ENCODE results near the gene TNFRSF6B.

The TNFRSF6B gene

DNA sequence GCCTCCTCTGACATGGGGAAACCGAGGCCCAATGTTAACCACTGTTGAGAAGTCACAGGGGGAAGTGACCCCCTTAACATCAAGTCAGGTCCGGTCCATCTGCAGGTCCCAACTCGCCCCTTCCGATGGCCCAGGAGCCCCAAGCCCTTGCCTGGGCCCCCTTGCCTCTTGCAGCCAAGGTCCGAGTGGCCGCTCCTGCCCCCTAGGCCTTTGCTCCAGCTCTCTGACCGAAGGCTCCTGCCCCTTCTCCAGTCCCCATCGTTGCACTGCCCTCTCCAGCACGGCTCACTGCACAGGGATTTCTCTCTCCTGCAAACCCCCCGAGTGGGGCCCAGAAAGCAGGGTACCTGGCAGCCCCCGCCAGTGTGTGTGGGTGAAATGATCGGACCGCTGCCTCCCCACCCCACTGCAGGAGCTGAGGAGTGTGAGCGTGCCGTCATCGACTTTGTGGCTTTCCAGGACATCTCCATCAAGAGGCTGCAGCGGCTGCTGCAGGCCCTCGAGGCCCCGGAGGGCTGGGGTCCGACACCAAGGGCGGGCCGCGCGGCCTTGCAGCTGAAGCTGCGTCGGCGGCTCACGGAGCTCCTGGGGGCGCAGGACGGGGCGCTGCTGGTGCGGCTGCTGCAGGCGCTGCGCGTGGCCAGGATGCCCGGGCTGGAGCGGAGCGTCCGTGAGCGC lies 1.6 kb downstream of the TNFRSF6B start:
- no peak for DNase-seq (ENCODE audit: low read depth in 1 of 2, low spot score in 1 of 2)

DNA sequence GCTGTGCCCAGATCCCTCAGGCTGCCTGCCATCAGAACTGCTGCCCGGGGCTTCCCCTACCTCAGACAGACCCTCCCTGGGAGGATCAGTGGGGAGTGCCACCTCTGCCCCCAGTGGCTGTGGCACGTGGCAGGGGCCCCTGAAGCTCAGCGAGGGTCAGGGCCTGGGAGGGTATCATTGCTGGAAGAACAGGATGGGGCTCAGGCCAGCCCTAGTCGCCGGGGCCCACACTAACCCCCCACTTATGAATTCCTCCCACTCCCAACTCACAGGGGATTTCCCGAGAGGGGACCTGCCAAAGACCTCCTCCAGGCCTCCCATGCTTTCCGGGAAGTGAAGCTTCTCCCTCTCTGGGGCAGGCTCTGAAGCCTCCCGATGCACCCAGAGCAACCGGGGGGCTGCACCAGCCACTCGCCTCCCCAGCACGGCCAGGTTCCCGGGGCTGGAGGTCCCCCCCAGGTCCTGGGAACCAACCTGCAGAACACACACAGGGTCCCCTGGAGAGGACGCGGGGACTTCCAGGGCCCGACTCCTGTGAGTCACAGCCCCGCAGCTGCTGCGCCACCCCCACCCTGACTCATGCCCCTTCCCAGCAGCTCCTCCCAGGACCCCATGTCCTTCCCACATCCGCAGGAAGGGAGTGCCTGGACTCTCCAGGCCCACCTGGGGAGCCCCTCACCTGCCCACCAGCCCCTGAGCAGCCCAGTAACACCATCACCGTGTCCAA lies 2.5 kb downstream of the TNFRSF6B start:
- no peak for TF ChIP-seq GABPA (IDR thresholded peaks at IDR 0.05; ENCODE audit: low read depth)
- no peak for TF ChIP-seq SPI1 (IDR thresholded peaks at IDR 0.05; ENCODE audit: borderline replicate concordance, low read depth)
- TF ChIP-seq, protein P1, sequence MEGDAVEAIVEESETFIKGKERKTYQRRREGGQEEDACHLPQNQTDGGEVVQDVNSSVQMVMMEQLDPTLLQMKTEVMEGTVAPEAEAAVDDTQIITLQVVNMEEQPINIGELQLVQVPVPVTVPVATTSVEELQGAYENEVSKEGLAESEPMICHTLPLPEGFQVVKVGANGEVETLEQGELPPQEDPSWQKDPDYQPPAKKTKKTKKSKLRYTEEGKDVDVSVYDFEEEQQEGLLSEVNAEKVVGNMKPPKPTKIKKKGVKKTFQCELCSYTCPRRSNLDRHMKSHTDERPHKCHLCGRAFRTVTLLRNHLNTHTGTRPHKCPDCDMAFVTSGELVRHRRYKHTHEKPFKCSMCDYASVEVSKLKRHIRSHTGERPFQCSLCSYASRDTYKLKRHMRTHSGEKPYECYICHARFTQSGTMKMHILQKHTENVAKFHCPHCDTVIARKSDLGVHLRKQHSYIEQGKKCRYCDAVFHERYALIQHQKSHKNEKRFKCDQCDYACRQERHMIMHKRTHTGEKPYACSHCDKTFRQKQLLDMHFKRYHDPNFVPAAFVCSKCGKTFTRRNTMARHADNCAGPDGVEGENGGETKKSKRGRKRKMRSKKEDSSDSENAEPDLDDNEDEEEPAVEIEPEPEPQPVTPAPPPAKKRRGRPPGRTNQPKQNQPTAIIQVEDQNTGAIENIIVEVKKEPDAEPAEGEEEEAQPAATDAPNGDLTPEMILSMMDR (IDR thresholded peaks at IDR 0.05; ENCODE audit: insufficient read depth, low read length), result no peak
- TF ChIP-seq, protein P2, sequence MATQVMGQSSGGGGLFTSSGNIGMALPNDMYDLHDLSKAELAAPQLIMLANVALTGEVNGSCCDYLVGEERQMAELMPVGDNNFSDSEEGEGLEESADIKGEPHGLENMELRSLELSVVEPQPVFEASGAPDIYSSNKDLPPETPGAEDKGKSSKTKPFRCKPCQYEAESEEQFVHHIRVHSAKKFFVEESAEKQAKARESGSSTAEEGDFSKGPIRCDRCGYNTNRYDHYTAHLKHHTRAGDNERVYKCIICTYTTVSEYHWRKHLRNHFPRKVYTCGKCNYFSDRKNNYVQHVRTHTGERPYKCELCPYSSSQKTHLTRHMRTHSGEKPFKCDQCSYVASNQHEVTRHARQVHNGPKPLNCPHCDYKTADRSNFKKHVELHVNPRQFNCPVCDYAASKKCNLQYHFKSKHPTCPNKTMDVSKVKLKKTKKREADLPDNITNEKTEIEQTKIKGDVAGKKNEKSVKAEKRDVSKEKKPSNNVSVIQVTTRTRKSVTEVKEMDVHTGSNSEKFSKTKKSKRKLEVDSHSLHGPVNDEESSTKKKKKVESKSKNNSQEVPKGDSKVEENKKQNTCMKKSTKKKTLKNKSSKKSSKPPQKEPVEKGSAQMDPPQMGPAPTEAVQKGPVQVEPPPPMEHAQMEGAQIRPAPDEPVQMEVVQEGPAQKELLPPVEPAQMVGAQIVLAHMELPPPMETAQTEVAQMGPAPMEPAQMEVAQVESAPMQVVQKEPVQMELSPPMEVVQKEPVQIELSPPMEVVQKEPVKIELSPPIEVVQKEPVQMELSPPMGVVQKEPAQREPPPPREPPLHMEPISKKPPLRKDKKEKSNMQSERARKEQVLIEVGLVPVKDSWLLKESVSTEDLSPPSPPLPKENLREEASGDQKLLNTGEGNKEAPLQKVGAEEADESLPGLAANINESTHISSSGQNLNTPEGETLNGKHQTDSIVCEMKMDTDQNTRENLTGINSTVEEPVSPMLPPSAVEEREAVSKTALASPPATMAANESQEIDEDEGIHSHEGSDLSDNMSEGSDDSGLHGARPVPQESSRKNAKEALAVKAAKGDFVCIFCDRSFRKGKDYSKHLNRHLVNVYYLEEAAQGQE (IDR thresholded peaks at IDR 0.05; ENCODE audit: insufficient replicate concordance, low read depth), result no peak
- no peak for TF ChIP-seq POLR2AphosphoS5 (IDR thresholded peaks at IDR 0.05; ENCODE audit: low read depth)
- DNase-seq (ENCODE audit: low read depth in 1 of 2, low spot score in 1 of 2), result no peak
- Histone ChIP-seq H3K4me3 (replicated peaks; ENCODE audit: insufficient read depth, low read length) (no peak overlapping the region), H3K27me3 (ENCODE audit: insufficient read depth, poor library complexity, severe bottlenecking) (no peaks in the 10 kb centered on the region), H3K27ac (replicated peaks) (no peak overlapping the region)

More for the DNA sequence above, 1.6 kb downstream of the TNFRSF6B start:
- H3K27me3 ChIP-seq (ENCODE audit: insufficient read depth, poor library complexity, severe bottlenecking), result no peaks in the 10 kb centered on the region
- H3K4me3 ChIP-seq (replicated peaks; ENCODE audit: insufficient read depth, low read length), result no peak overlapping the region
- TF ChIP-seq, protein P2 (IDR thresholded peaks at IDR 0.05; ENCODE audit: insufficient replicate concordance, low read depth), result no peak
- TF ChIP-seq POLR2AphosphoS5 (IDR thresholded peaks at IDR 0.05; ENCODE audit: low read depth), result peak; percentile 44; the same call in 1 of the 2 replicates
- no peak overlapping the region for H3K27ac ChIP-seq (replicated peaks)

DNA sequence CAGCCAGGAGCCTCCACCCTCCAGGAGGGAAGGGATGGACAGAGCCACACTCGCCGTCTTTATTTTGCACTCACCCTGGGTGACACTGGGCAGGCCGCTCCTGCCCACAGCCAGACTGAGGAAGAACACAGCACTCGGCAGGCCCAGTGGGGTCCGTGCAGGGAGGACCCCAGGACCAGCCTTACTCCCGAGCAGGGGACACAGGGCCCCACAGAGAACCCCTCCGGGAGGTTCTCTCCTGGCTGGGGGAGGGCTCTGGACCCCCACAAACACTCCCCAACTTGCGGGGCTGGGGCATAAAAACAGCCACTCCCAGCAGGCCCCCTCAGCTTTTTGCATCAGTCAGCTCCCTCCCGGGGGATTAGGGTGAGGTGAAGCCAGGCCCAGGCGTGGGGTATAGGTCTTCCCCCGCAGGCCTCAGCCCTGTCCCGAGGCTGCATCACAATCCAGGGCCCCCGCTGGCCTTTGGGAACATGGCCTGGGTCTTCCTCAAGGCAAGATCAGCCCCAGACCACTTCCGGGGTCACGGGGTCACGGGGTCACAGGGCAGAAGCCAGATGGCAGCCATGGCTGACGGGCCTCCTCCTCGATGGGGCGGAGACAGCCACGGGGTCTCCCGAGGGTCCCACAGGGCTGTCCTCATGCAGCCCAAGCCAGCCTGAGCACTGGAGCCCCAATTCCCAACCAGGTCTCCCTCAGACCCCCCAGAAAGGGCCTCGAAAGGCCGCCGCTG lies 3.2 kb downstream of the TNFRSF6B start:
- DNase-seq (ENCODE audit: low read depth in 1 of 2, low spot score in 1 of 2), result no peak
- Histone ChIP-seq H3K4me3 (replicated peaks; ENCODE audit: insufficient read depth, low read length) (no peak overlapping the region), H3K27ac (replicated peaks) (no peak overlapping the region)

More for the DNA sequence above, 3.2 kb downstream of the TNFRSF6B start:
- no peaks in the 10 kb centered on the region for H3K27me3 ChIP-seq (ENCODE audit: insufficient read depth, poor library complexity, severe bottlenecking)
- TF ChIP-seq POLR2AphosphoS5 (IDR thresholded peaks at IDR 0.05; ENCODE audit: low read depth) (no peak), SPI1 (IDR thresholded peaks at IDR 0.05; ENCODE audit: borderline replicate concordance, low read depth) (no peak), GABPA (IDR thresholded peaks at IDR 0.05; ENCODE audit: low read depth) (no peak)
- TF ChIP-seq, protein P2 (IDR thresholded peaks at IDR 0.05; ENCODE audit: insufficient replicate concordance, low read depth), result no peak
- TF ChIP-seq, protein P1 (IDR thresholded peaks at IDR 0.05; ENCODE audit: insufficient read depth, low read length), result no peak
